ENCODE data around the gene APOC3.
"Not testable (repeated sequence)": the region's sequence is repeated elsewhere in the genome, so short reads cannot be mapped to it uniquely, and the experiment has no call there.

Gene APOC3

GRCh38 chr11:116796548-116796947, 33.2 kb upstream of the APOC3 start:
- TF ChIP-seq CTCF (IDR thresholded peaks at IDR 0.05; ENCODE audit: unreplicated experiment in 3 of 3), result no peak
- peaks cover 5% of the 10 kb centered on the region for H3K27me3 Mint-ChIP-seq (ENCODE audit: low read depth)
- no peaks in the 10 kb centered on the region for H3K9me3 Mint-ChIP-seq
- no peak overlapping the region for H3K27ac Mint-ChIP-seq
- H3K4me1 Mint-ChIP-seq, result peaks cover 5% of the 10 kb centered on the region
- no peaks in the 10 kb centered on the region for H3K36me3 Mint-ChIP-seq (ENCODE audit: low read depth)
- H3K4me3 Mint-ChIP-seq, result no peak overlapping the region

- H3K27ac Mint-ChIP-seq, result no peak overlapping the region
- H3K4me1 Mint-ChIP-seq, result peaks cover 4% of the 10 kb centered on the region
- H3K36me3 Mint-ChIP-seq (ENCODE audit: low read depth), result no peaks in the 10 kb centered on the region
- peaks cover 5% of the 10 kb centered on the region for H3K27me3 Mint-ChIP-seq (ENCODE audit: low read depth)
- TF ChIP-seq CTCF (IDR thresholded peaks at IDR 0.05; ENCODE audit: unreplicated experiment in 3 of 3), result no peak
- H3K9me3 Mint-ChIP-seq, result no peaks in the 10 kb centered on the region
- no peak overlapping the region for H3K4me3 Mint-ChIP-seq
Measured at GRCh38 chr11:116797816-116798215, 31.9 kb upstream of the APOC3 start.

GRCh38 chr11:116798368-116798767, 31.3 kb upstream of the APOC3 start:
- peaks cover 5% of the 10 kb centered on the region for H3K27me3 Mint-ChIP-seq (ENCODE audit: low read depth)
- TF ChIP-seq CTCF (IDR thresholded peaks at IDR 0.05; ENCODE audit: unreplicated experiment in 3 of 3), result no peak
- H3K4me1 Mint-ChIP-seq, result no peaks in the 10 kb centered on the region
- H3K9me3 Mint-ChIP-seq, result no peaks in the 10 kb centered on the region
- no peaks in the 10 kb centered on the region for H3K36me3 Mint-ChIP-seq (ENCODE audit: low read depth)
- H3K4me3 Mint-ChIP-seq, result no peak overlapping the region
- H3K27ac Mint-ChIP-seq, result no peak overlapping the region

- TF ChIP-seq CTCF (IDR thresholded peaks at IDR 0.05; ENCODE audit: unreplicated experiment in 3 of 3), result no peak
- H3K4me1 Mint-ChIP-seq, result no peaks in the 10 kb centered on the region
- H3K27me3 Mint-ChIP-seq (ENCODE audit: low read depth), result peaks cover 5% of the 10 kb centered on the region
- no peaks in the 10 kb centered on the region for H3K36me3 Mint-ChIP-seq (ENCODE audit: low read depth)
- H3K27ac Mint-ChIP-seq, result no peak overlapping the region
- no peaks in the 10 kb centered on the region for H3K9me3 Mint-ChIP-seq
- H3K4me3 Mint-ChIP-seq, result no peak overlapping the region
Measured at GRCh38 chr11:116800610-116801009, 29.1 kb upstream of the APOC3 start.

GRCh38 chr11:116801662-116802061, 28.0 kb upstream of the APOC3 start:
- H3K27me3 Mint-ChIP-seq (ENCODE audit: low read depth); H3K36me3 Mint-ChIP-seq (ENCODE audit: low read depth); H3K27ac Mint-ChIP-seq; H3K9me3 Mint-ChIP-seq; H3K4me3 Mint-ChIP-seq; H3K4me1 Mint-ChIP-seq: not testable (repeated sequence)

GRCh38 chr11:116804001-116804400, 25.7 kb upstream of the APOC3 start:
- no peaks in the 10 kb centered on the region for H3K9me3 Mint-ChIP-seq
- no peak overlapping the region for H3K27ac Mint-ChIP-seq
- H3K4me1 Mint-ChIP-seq, result no peaks in the 10 kb centered on the region
- H3K27me3 Mint-ChIP-seq (ENCODE audit: low read depth), result peaks cover 4% of the 10 kb centered on the region
- no peaks in the 10 kb centered on the region for H3K36me3 Mint-ChIP-seq (ENCODE audit: low read depth)
- no peak overlapping the region for H3K4me3 Mint-ChIP-seq
- no peak for TF ChIP-seq CTCF (IDR thresholded peaks at IDR 0.05; ENCODE audit: unreplicated experiment in 3 of 3)
